C4-2B (cell line): ENCODE measurements around the gene EBLN2.

Experiments used
- ZFX ChIP-seq: fragments of 450-650 bp; IDR thresholded peaks from 2 replicates; pipeline ENCODE4 v1.6.1; 2017
- TF ChIP-seq, protein P1 (sequence below): fragments of 450-650 bp; conservative IDR thresholded peaks from 2 replicates; pipeline ENCODE4 v1.5.1; 2017; ENCODE audit warnings: mild to moderate bottlenecking

DNA sequence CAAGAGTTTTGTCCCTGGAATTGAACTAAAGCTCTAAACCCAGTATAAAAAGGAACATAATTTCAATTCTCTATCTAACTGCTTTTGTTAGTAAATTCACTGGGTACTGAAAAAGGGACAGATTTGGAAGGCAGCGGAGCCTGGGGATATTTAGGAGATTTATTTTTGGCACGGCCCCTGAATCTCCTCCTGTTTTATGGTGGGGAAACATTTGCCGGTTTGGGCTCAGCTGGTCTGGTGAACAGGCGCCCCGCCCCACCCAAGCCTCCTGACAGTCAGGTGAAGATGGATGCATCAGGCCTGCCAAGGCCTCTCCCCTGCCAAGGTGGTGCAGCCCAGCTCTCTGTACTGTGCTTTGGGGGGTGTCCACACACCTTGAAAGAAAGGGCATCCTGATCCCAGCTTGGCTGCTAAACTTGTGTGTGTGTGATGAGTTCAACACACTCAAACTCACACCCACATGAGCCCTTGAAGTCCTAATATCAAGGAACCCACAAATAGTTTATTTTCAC lies 46.3 kb downstream of the EBLN2 start:
- TF ChIP-seq, protein P1, sequence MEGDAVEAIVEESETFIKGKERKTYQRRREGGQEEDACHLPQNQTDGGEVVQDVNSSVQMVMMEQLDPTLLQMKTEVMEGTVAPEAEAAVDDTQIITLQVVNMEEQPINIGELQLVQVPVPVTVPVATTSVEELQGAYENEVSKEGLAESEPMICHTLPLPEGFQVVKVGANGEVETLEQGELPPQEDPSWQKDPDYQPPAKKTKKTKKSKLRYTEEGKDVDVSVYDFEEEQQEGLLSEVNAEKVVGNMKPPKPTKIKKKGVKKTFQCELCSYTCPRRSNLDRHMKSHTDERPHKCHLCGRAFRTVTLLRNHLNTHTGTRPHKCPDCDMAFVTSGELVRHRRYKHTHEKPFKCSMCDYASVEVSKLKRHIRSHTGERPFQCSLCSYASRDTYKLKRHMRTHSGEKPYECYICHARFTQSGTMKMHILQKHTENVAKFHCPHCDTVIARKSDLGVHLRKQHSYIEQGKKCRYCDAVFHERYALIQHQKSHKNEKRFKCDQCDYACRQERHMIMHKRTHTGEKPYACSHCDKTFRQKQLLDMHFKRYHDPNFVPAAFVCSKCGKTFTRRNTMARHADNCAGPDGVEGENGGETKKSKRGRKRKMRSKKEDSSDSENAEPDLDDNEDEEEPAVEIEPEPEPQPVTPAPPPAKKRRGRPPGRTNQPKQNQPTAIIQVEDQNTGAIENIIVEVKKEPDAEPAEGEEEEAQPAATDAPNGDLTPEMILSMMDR: no peak
- no peak for TF ChIP-seq ZFX
